Loucy (cell line): ENCODE data around the gene GEMIN4.
"Not testable (repeated sequence)": the region's sequence is repeated elsewhere in the genome, so short reads cannot be mapped to it uniquely, and the experiment has no call there.

Experiments
- EZH2phosphoT487 ChIP-seq: fragments of 200-600 bp; IDR thresholded peaks from 2 replicates; pipeline ENCODE4 v1.6.1; 2018; ENCODE audit warnings: antibody characterized with exemption, mild to moderate bottlenecking, moderate library complexity, borderline replicate concordance
- TF ChIP-seq, protein P1 (sequence below): fragments of 200-600 bp; sonication (generic); conservative IDR thresholded peaks from 2 replicates; pipeline ENCODE4 v1.5.1; 2014; ENCODE audit warnings: mild to moderate bottlenecking, antibody characterized with exemption, low read length

DNA sequence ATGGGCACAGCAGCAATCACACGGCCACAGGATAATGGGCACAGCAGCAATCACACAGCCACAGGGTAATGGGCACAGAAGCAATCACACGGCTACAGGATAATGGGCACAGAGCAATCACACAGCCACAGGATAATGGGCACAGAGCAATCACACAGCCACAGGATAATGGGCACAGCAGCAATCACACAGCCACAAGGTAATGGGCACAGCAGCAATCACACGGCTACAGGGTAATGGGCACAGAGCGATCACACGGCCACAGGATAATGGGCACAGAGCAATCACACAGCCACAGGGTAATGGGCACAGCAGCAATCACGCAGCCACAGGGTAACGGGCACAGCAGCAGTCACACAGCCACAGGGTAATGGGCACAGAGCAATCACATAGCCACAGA, 2.7 kb downstream of the GEMIN4 start:
- TF ChIP-seq, protein P1, sequence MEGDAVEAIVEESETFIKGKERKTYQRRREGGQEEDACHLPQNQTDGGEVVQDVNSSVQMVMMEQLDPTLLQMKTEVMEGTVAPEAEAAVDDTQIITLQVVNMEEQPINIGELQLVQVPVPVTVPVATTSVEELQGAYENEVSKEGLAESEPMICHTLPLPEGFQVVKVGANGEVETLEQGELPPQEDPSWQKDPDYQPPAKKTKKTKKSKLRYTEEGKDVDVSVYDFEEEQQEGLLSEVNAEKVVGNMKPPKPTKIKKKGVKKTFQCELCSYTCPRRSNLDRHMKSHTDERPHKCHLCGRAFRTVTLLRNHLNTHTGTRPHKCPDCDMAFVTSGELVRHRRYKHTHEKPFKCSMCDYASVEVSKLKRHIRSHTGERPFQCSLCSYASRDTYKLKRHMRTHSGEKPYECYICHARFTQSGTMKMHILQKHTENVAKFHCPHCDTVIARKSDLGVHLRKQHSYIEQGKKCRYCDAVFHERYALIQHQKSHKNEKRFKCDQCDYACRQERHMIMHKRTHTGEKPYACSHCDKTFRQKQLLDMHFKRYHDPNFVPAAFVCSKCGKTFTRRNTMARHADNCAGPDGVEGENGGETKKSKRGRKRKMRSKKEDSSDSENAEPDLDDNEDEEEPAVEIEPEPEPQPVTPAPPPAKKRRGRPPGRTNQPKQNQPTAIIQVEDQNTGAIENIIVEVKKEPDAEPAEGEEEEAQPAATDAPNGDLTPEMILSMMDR: not testable (repeated sequence)
- not testable (repeated sequence) for TF ChIP-seq EZH2phosphoT487
